ENCODE results near the gene GRK5.

The GRK5 gene

GRCh38 chr10:119405520-119405807 is 198.1 kb downstream of the GRK5 start:
- Histone ChIP-seq H2BK15ac (replicated peaks; ENCODE audit: low read depth) (no peak overlapping the region), H3K36me3 (ENCODE audit: control insufficient read depth, insufficient read depth, low read length) (no peaks in the 10 kb centered on the region), H4K5ac (ENCODE audit: low read length) (no peak overlapping the region), H3K79me1 (ENCODE audit: low read length) (no peaks in the 10 kb centered on the region), H3K56ac (ENCODE audit: low read length) (no peak overlapping the region), H4K8ac (ENCODE audit: low read depth, low read length) (no peak overlapping the region), H3K9ac (ENCODE audit: low read length) (no peak overlapping the region), H3K27ac (ENCODE audit: low read depth, low read length) (no peak overlapping the region), H3K23ac (ENCODE audit: low read length) (no peak overlapping the region), H3K4me3 (ENCODE audit: low read length) (no peak overlapping the region), H3K79me2 (ENCODE audit: control insufficient read depth, insufficient read depth, low read length) (no peaks in the 10 kb centered on the region), H2BK5ac (ENCODE audit: low read length) (no peak overlapping the region), H2AK5ac (ENCODE audit: low read length) (no peak overlapping the region), H3K27me3 (ENCODE audit: insufficient read depth, low read length, poor library complexity) (no peaks in the 10 kb centered on the region), H3K18ac (ENCODE audit: low read length) (no peak overlapping the region), H3K4me2 (ENCODE audit: low read length) (no peak overlapping the region), H3K4ac (ENCODE audit: low read depth, low read length) (no peak overlapping the region), H2BK120ac (ENCODE audit: low read depth, low read length) (no peak overlapping the region), H3K4me1 (ENCODE audit: control insufficient read depth, low read depth, low read length) (no peaks in the 10 kb centered on the region)
- WGBS (ENCODE audit: extremely low coverage, insufficient coverage, low lambda C conversion rate): no CpG with 5 or more reads among the region's 8 CpGs
- DNase-seq: no peak

GRCh38 chr10:119406137-119406536 is 198.8 kb downstream of the GRK5 start:
- no peaks in the 10 kb centered on the region for H3K79me2 ChIP-seq (ENCODE audit: control insufficient read depth, insufficient read depth, low read length)
- H3K9ac ChIP-seq (ENCODE audit: low read length): no peak overlapping the region
- no peak overlapping the region for H3K27ac ChIP-seq (ENCODE audit: low read depth, low read length)
- H3K23ac ChIP-seq (ENCODE audit: low read length): no peak overlapping the region
- H2BK5ac ChIP-seq (ENCODE audit: low read length): no peak overlapping the region
- no peak overlapping the region for H3K4ac ChIP-seq (ENCODE audit: low read depth, low read length)
- H3K36me3 ChIP-seq (ENCODE audit: control insufficient read depth, insufficient read depth, low read length): no peaks in the 10 kb centered on the region
- H3K27me3 ChIP-seq (ENCODE audit: insufficient read depth, low read length, poor library complexity): no peaks in the 10 kb centered on the region
- no peak overlapping the region for H4K5ac ChIP-seq (ENCODE audit: low read length)
- no CpG with 5 or more reads among the region's 3 CpGs for WGBS (ENCODE audit: extremely low coverage, insufficient coverage, low lambda C conversion rate)
- H3K56ac ChIP-seq (ENCODE audit: low read length): no peak overlapping the region
- no peak overlapping the region for H2AK5ac ChIP-seq (ENCODE audit: low read length)
- H3K79me1 ChIP-seq (ENCODE audit: low read length): no peaks in the 10 kb centered on the region
- H3K4me2 ChIP-seq (ENCODE audit: low read length): no peak overlapping the region
- no peak overlapping the region for H4K8ac ChIP-seq (ENCODE audit: low read depth, low read length)
- no peak overlapping the region for H3K18ac ChIP-seq (ENCODE audit: low read length)
- H2BK15ac ChIP-seq (replicated peaks; ENCODE audit: low read depth): no peak overlapping the region
- no peaks in the 10 kb centered on the region for H3K4me1 ChIP-seq (ENCODE audit: control insufficient read depth, low read depth, low read length)
- no peak overlapping the region for H2BK120ac ChIP-seq (ENCODE audit: low read depth, low read length)
- no peak overlapping the region for H3K4me3 ChIP-seq (ENCODE audit: low read length)
- DNase-seq: no peak

GRCh38 chr10:119406601-119407253 is 199.4 kb downstream of the GRK5 start:
- Histone ChIP-seq H3K4me3 (ENCODE audit: low read length) (no peak overlapping the region), H3K4me1 (ENCODE audit: control insufficient read depth, low read depth, low read length) (no peaks in the 10 kb centered on the region), H3K4me2 (ENCODE audit: low read length) (no peak overlapping the region), H3K56ac (ENCODE audit: low read length) (no peak overlapping the region), H3K18ac (ENCODE audit: low read length) (no peak overlapping the region), H3K23ac (ENCODE audit: low read length) (no peak overlapping the region), H2BK5ac (ENCODE audit: low read length) (no peak overlapping the region), H3K27me3 (ENCODE audit: insufficient read depth, low read length, poor library complexity) (no peaks in the 10 kb centered on the region), H3K27ac (ENCODE audit: low read depth, low read length) (no peak overlapping the region), H3K79me2 (ENCODE audit: control insufficient read depth, insufficient read depth, low read length) (no peaks in the 10 kb centered on the region), H2BK15ac (replicated peaks; ENCODE audit: low read depth) (no peak overlapping the region), H3K9ac (ENCODE audit: low read length) (no peak overlapping the region), H2AK5ac (ENCODE audit: low read length) (no peak overlapping the region), H2BK120ac (ENCODE audit: low read depth, low read length) (no peak overlapping the region), H4K8ac (ENCODE audit: low read depth, low read length) (no peak overlapping the region), H3K36me3 (ENCODE audit: control insufficient read depth, insufficient read depth, low read length) (no peaks in the 10 kb centered on the region), H4K5ac (ENCODE audit: low read length) (no peak overlapping the region), H3K79me1 (ENCODE audit: low read length) (no peaks in the 10 kb centered on the region), H3K4ac (ENCODE audit: low read depth, low read length) (no peak overlapping the region)
- DNase-seq: no peak
- no CpG with 5 or more reads among the region's 7 CpGs for WGBS (ENCODE audit: extremely low coverage, insufficient coverage, low lambda C conversion rate)

- no CpG with 5 or more reads among the region's 5 CpGs for WGBS (ENCODE audit: extremely low coverage, insufficient coverage, low lambda C conversion rate)
- H3K79me2 ChIP-seq (ENCODE audit: control insufficient read depth, insufficient read depth, low read length): no peaks in the 10 kb centered on the region
- H4K5ac ChIP-seq (ENCODE audit: low read length): no peak overlapping the region
- no peak overlapping the region for H3K27ac ChIP-seq (ENCODE audit: low read depth, low read length)
- H3K79me1 ChIP-seq (ENCODE audit: low read length): no peaks in the 10 kb centered on the region
- no peak for DNase-seq
- H4K8ac ChIP-seq (ENCODE audit: low read depth, low read length): no peak overlapping the region
- no peaks in the 10 kb centered on the region for H3K27me3 ChIP-seq (ENCODE audit: insufficient read depth, low read length, poor library complexity)
- no peak overlapping the region for H3K4me3 ChIP-seq (ENCODE audit: low read length)
- no peak overlapping the region for H2BK15ac ChIP-seq (replicated peaks; ENCODE audit: low read depth)
- H2BK120ac ChIP-seq (ENCODE audit: low read depth, low read length): no peak overlapping the region
- H3K4ac ChIP-seq (ENCODE audit: low read depth, low read length): no peak overlapping the region
- H3K4me1 ChIP-seq (ENCODE audit: control insufficient read depth, low read depth, low read length): no peaks in the 10 kb centered on the region
- H3K36me3 ChIP-seq (ENCODE audit: control insufficient read depth, insufficient read depth, low read length): no peaks in the 10 kb centered on the region
- H3K23ac ChIP-seq (ENCODE audit: low read length): no peak overlapping the region
- H3K4me2 ChIP-seq (ENCODE audit: low read length): no peak overlapping the region
- no peak overlapping the region for H3K56ac ChIP-seq (ENCODE audit: low read length)
- H3K9ac ChIP-seq (ENCODE audit: low read length): no peak overlapping the region
- H2AK5ac ChIP-seq (ENCODE audit: low read length): no peak overlapping the region
- no peak overlapping the region for H2BK5ac ChIP-seq (ENCODE audit: low read length)
- no peak overlapping the region for H3K18ac ChIP-seq (ENCODE audit: low read length)
Measured at GRCh38 chr10:119407254-119407777, 199.9 kb downstream of the GRK5 start.

GRCh38 chr10:119408072-119408471 is 200.7 kb downstream of the GRK5 start:
- no peak overlapping the region for H2BK5ac ChIP-seq (ENCODE audit: low read length)
- WGBS (ENCODE audit: extremely low coverage, insufficient coverage, low lambda C conversion rate): no CpG with 5 or more reads among the region's 4 CpGs
- no peak overlapping the region for H3K4me2 ChIP-seq (ENCODE audit: low read length)
- no peak overlapping the region for H3K23ac ChIP-seq (ENCODE audit: low read length)
- H3K79me2 ChIP-seq (ENCODE audit: control insufficient read depth, insufficient read depth, low read length): no peaks in the 10 kb centered on the region
- DNase-seq: no peak
- no peaks in the 10 kb centered on the region for H3K27me3 ChIP-seq (ENCODE audit: insufficient read depth, low read length, poor library complexity)
- no peak overlapping the region for H4K8ac ChIP-seq (ENCODE audit: low read depth, low read length)
- H3K18ac ChIP-seq (ENCODE audit: low read length): no peak overlapping the region
- H4K5ac ChIP-seq (ENCODE audit: low read length): no peak overlapping the region
- H3K27ac ChIP-seq (ENCODE audit: low read depth, low read length): no peak overlapping the region
- H3K4ac ChIP-seq (ENCODE audit: low read depth, low read length): no peak overlapping the region
- no peak overlapping the region for H2BK120ac ChIP-seq (ENCODE audit: low read depth, low read length)
- H3K4me1 ChIP-seq (ENCODE audit: control insufficient read depth, low read depth, low read length): peaks cover 4% of the 10 kb centered on the region
- H3K4me3 ChIP-seq (ENCODE audit: low read length): no peak overlapping the region
- no peak overlapping the region for H2BK15ac ChIP-seq (replicated peaks; ENCODE audit: low read depth)
- no peak overlapping the region for H3K9ac ChIP-seq (ENCODE audit: low read length)
- no peak overlapping the region for H2AK5ac ChIP-seq (ENCODE audit: low read length)
- H3K56ac ChIP-seq (ENCODE audit: low read length): no peak overlapping the region
- no peaks in the 10 kb centered on the region for H3K79me1 ChIP-seq (ENCODE audit: low read length)
- no peaks in the 10 kb centered on the region for H3K36me3 ChIP-seq (ENCODE audit: control insufficient read depth, insufficient read depth, low read length)

- no peak overlapping the region for H3K18ac ChIP-seq (ENCODE audit: low read length)
- no peak overlapping the region for H3K4me2 ChIP-seq (ENCODE audit: low read length)
- no peak overlapping the region for H2BK15ac ChIP-seq (replicated peaks; ENCODE audit: low read depth)
- H3K9ac ChIP-seq (ENCODE audit: low read length): no peak overlapping the region
- no peak for DNase-seq
- no peak overlapping the region for H2BK120ac ChIP-seq (ENCODE audit: low read depth, low read length)
- H3K4me3 ChIP-seq (ENCODE audit: low read length): no peak overlapping the region
- no peak overlapping the region for H3K56ac ChIP-seq (ENCODE audit: low read length)
- H3K27me3 ChIP-seq (ENCODE audit: insufficient read depth, low read length, poor library complexity): no peaks in the 10 kb centered on the region
- peaks cover 7% of the 10 kb centered on the region for H3K4me1 ChIP-seq (ENCODE audit: control insufficient read depth, low read depth, low read length)
- H2BK5ac ChIP-seq (ENCODE audit: low read length): no peak overlapping the region
- H3K4ac ChIP-seq (ENCODE audit: low read depth, low read length): no peak overlapping the region
- no peaks in the 10 kb centered on the region for H3K36me3 ChIP-seq (ENCODE audit: control insufficient read depth, insufficient read depth, low read length)
- no CpG with 5 or more reads among the region's 14 CpGs for WGBS (ENCODE audit: extremely low coverage, insufficient coverage, low lambda C conversion rate)
- no peaks in the 10 kb centered on the region for H3K79me2 ChIP-seq (ENCODE audit: control insufficient read depth, insufficient read depth, low read length)
- H2AK5ac ChIP-seq (ENCODE audit: low read length): no peak overlapping the region
- no peaks in the 10 kb centered on the region for H3K79me1 ChIP-seq (ENCODE audit: low read length)
- no peak overlapping the region for H4K8ac ChIP-seq (ENCODE audit: low read depth, low read length)
- H3K23ac ChIP-seq (ENCODE audit: low read length): no peak overlapping the region
- no peak overlapping the region for H3K27ac ChIP-seq (ENCODE audit: low read depth, low read length)
- no peak overlapping the region for H4K5ac ChIP-seq (ENCODE audit: low read length)
Measured at GRCh38 chr10:119408969-119409371, 201.6 kb downstream of the GRK5 start.

Measured in mesendoderm (in vitro differentiated cells).